ENCODE data around the gene PIK3C2G.

PIK3C2G gene

DNA sequence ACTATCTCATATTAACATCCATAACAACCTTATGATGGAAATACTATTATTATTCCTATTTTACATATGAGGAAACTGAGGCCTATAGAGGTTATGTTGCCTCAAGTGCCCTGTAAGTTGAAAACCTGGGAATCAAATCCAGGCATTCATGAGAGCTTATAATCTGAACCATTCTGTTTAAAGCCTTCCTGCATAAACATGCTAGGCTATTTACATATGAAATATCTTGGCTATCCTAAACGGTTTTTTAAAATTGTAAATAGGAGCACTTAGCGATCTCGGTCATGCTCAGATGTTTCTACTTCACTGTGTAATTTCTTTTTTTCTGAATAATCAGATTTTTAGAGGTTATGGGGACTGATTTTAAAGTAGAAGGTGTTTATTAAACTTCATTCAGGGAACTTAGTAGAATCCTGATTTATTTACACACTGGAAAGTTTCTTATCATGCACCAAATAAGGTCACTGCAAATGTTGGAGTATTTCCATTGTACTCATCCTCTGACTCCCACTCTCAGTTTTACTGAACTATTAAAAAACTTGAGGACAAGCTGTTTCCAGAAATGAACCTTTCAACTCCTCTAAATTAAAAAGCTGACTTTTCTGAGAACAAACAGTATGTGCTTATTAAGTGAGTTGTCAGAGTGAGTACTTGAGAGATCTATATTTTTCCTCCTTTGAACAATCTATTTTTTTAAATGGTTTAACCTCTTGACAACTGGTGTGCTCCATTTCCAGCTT, 141.7 kb downstream of the PIK3C2G start:
- H3K4me1 ChIP-seq (ENCODE audit: control insufficient read depth, insufficient read depth, low read length): no peaks in the 10 kb centered on the region
- no peaks in the 10 kb centered on the region for H3K9me3 ChIP-seq (ENCODE audit: control insufficient read depth, insufficient read depth, low read length)
- WGBS (ENCODE audit: insufficient coverage, insufficient read length): no CpG with 5 or more reads among the region's 3 CpGs
- no peak overlapping the region for H3K4me3 ChIP-seq (ENCODE audit: low read length)
- no peak overlapping the region for H3K27ac ChIP-seq (ENCODE audit: low read length)
- no peaks in the 10 kb centered on the region for H3K27me3 ChIP-seq (ENCODE audit: control insufficient read depth, insufficient read depth, low read length)
- H3K36me3 ChIP-seq (ENCODE audit: control insufficient read depth, insufficient read depth, low read length): no peaks in the 10 kb centered on the region
- DNase-seq (ENCODE audit: low read depth, low spot score): no peak

- DNase-seq (ENCODE audit: low read depth, low spot score): no peak
- Histone ChIP-seq H3K4me1 (ENCODE audit: control insufficient read depth, insufficient read depth, low read length) (no peaks in the 10 kb centered on the region), H3K9me3 (ENCODE audit: control insufficient read depth, insufficient read depth, low read length) (no peaks in the 10 kb centered on the region), H3K36me3 (ENCODE audit: control insufficient read depth, insufficient read depth, low read length) (no peaks in the 10 kb centered on the region), H3K27ac (ENCODE audit: low read length) (no peak overlapping the region), H3K4me3 (ENCODE audit: low read length) (no peak overlapping the region), H3K27me3 (ENCODE audit: control insufficient read depth, insufficient read depth, low read length) (no peaks in the 10 kb centered on the region)
- WGBS (ENCODE audit: insufficient coverage, insufficient read length): no CpG with 5 or more reads among the region's 1 CpG
Measured at GRCh38 chr12:18411453-18411852, 150.1 kb downstream of the PIK3C2G start.

- H3K9me3 ChIP-seq (ENCODE audit: control insufficient read depth, insufficient read depth, low read length): no peaks in the 10 kb centered on the region
- WGBS (ENCODE audit: insufficient coverage, insufficient read length): no CpG with 5 or more reads among the region's 2 CpGs
- H3K27ac ChIP-seq (ENCODE audit: low read length): no peak overlapping the region
- H3K27me3 ChIP-seq (ENCODE audit: control insufficient read depth, insufficient read depth, low read length): no peaks in the 10 kb centered on the region
- H3K4me1 ChIP-seq (ENCODE audit: control insufficient read depth, insufficient read depth, low read length): no peaks in the 10 kb centered on the region
- no peaks in the 10 kb centered on the region for H3K36me3 ChIP-seq (ENCODE audit: control insufficient read depth, insufficient read depth, low read length)
- DNase-seq (ENCODE audit: low read depth, low spot score): no peak
- H3K4me3 ChIP-seq (ENCODE audit: low read length): no peak overlapping the region
Measured at GRCh38 chr12:18414671-18415070, 153.4 kb downstream of the PIK3C2G start.

DNA sequence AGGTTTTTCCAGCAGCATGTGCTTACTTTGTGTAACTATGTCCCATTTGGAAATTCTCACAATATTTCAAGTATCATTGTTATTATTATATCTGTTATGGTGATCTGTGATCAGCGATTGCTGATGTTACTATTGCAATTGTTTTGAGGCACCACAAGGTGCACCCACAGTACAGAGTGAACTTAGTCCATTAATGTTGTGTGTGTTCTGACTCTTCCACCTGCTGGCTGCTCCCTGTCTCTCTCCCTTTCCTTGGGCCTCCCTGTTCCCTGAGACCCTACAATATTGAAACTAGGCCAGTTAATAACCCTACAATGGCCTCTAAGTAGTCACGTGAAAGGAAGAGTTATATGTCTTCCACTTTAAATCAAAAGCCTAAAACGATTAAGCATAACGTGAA, 153.9 kb downstream of the PIK3C2G start:
- Histone ChIP-seq H3K4me1 (ENCODE audit: control insufficient read depth, insufficient read depth, low read length) (no peaks in the 10 kb centered on the region), H3K36me3 (ENCODE audit: control insufficient read depth, insufficient read depth, low read length) (no peaks in the 10 kb centered on the region), H3K4me3 (ENCODE audit: low read length) (no peak overlapping the region), H3K27ac (ENCODE audit: low read length) (no peak overlapping the region), H3K27me3 (ENCODE audit: control insufficient read depth, insufficient read depth, low read length) (no peaks in the 10 kb centered on the region), H3K9me3 (ENCODE audit: control insufficient read depth, insufficient read depth, low read length) (no peaks in the 10 kb centered on the region)
- no CpG with 5 or more reads among the region's 4 CpGs for WGBS (ENCODE audit: insufficient coverage, insufficient read length)
- DNase-seq (ENCODE audit: low read depth, low spot score): no peak

DNA sequence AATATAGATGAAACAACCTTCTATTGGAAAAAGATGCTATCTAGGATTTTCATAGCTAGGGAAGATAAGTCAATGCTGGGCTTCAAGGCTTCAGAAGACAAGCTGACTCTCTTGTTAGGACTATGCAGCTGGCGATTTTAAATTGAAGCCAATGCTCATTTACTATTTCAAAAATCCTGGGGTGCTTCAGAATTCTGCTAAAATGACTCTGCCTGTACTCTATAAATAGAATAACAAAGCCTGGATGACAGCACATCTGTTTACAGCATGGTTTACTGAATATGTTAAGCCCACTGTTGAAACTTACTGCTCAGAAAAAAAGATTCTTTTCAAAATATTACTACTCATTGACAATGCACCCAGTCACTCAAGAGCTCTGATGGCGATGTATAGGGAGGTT, 155.1 kb downstream of the PIK3C2G start:
- H3K27ac ChIP-seq (ENCODE audit: low read length): no peak overlapping the region
- no peaks in the 10 kb centered on the region for H3K27me3 ChIP-seq (ENCODE audit: control insufficient read depth, insufficient read depth, low read length)
- no peak for DNase-seq (ENCODE audit: low read depth, low spot score)
- H3K36me3 ChIP-seq (ENCODE audit: control insufficient read depth, insufficient read depth, low read length): no peaks in the 10 kb centered on the region
- H3K4me1 ChIP-seq (ENCODE audit: control insufficient read depth, insufficient read depth, low read length): no peaks in the 10 kb centered on the region
- no CpG with 5 or more reads among the region's 2 CpGs for WGBS (ENCODE audit: insufficient coverage, insufficient read length)
- H3K9me3 ChIP-seq (ENCODE audit: control insufficient read depth, insufficient read depth, low read length): no peaks in the 10 kb centered on the region
- H3K4me3 ChIP-seq (ENCODE audit: low read length): no peak overlapping the region

DNA sequence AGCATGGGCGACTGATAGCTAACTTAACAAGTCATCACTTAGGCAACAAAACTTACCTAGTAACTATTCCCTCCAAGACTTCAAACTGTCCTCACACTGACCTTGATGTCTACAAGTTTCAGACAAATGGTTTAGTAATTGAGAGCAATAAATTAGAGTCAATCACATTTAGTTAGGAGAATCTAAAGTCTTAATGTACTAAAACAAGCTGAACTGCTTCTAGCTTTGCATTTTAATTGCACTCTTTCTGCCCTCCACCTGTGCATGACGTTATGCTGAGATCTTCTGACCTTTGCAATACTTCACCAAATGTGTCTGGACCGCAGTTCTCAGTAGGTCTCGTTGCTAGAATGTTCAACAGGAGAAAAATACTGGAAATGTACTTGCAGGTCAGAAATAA, 158.0 kb downstream of the PIK3C2G start:
- no peak overlapping the region for H3K27ac ChIP-seq (ENCODE audit: low read length)
- no peaks in the 10 kb centered on the region for H3K36me3 ChIP-seq (ENCODE audit: control insufficient read depth, insufficient read depth, low read length)
- H3K9me3 ChIP-seq (ENCODE audit: control insufficient read depth, insufficient read depth, low read length): no peaks in the 10 kb centered on the region
- no peaks in the 10 kb centered on the region for H3K4me1 ChIP-seq (ENCODE audit: control insufficient read depth, insufficient read depth, low read length)
- H3K4me3 ChIP-seq (ENCODE audit: low read length): no peak overlapping the region
- DNase-seq (ENCODE audit: low read depth, low spot score): no peak
- WGBS (ENCODE audit: insufficient coverage, insufficient read length): no CpG with 5 or more reads among the region's 4 CpGs
- H3K27me3 ChIP-seq (ENCODE audit: control insufficient read depth, insufficient read depth, low read length): no peaks in the 10 kb centered on the region

DNA sequence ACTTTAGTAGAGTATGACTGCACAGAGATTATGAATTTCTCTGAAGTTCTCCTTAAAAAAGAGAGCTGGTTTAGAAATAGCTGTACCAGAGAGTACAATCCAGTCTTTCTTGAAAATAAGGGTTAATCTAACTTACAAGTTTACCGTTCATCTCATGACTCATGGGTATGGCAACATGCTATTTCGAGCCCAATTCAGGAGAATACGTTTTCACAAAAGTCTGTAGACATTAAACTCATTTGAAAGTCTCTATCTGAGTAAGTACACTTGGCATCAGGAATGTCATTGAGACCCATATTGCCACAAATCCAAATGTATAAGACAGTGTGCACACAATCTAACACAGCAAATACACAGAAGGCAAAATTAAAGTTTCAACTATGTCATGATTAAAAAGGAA, 160.5 kb downstream of the PIK3C2G start:
- DNase-seq (ENCODE audit: low read depth, low spot score): no peak
- Histone ChIP-seq H3K36me3 (ENCODE audit: control insufficient read depth, insufficient read depth, low read length) (no peaks in the 10 kb centered on the region), H3K27ac (ENCODE audit: low read length) (no peak overlapping the region), H3K9me3 (ENCODE audit: control insufficient read depth, insufficient read depth, low read length) (no peaks in the 10 kb centered on the region), H3K4me3 (ENCODE audit: low read length) (no peak overlapping the region), H3K27me3 (ENCODE audit: control insufficient read depth, insufficient read depth, low read length) (no peaks in the 10 kb centered on the region), H3K4me1 (ENCODE audit: control insufficient read depth, insufficient read depth, low read length) (no peaks in the 10 kb centered on the region)
- WGBS (ENCODE audit: insufficient coverage, insufficient read length): no CpG with 5 or more reads among the region's 3 CpGs

- Histone ChIP-seq H3K4me1 (ENCODE audit: control insufficient read depth, insufficient read depth, low read length) (no peaks in the 10 kb centered on the region), H3K4me3 (ENCODE audit: low read length) (no peak overlapping the region), H3K9me3 (ENCODE audit: control insufficient read depth, insufficient read depth, low read length) (no peaks in the 10 kb centered on the region), H3K36me3 (ENCODE audit: control insufficient read depth, insufficient read depth, low read length) (no peaks in the 10 kb centered on the region), H3K27ac (ENCODE audit: low read length) (no peak overlapping the region), H3K27me3 (ENCODE audit: control insufficient read depth, insufficient read depth, low read length) (no peaks in the 10 kb centered on the region)
- DNase-seq (ENCODE audit: low read depth, low spot score): no peak
Measured at GRCh38 chr12:18422871-18423270, 161.6 kb downstream of the PIK3C2G start.

DNA sequence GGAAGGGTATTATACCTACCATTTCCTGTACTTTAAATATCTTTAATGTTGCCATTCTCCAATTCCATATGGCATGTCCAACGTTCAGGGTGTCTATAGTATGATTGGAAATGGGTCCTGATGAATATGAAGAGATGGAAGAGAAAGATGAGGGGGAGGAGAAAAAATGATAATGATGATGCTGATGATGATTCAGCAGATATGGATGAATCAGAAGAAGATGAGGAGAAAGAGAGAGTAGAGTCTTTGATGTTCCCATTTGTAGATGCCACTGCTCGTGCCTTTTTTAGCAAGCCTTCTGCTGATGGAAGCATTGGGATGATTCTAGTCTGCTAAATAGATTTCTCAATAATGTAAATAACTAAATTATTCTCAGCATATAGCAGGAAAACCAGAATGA, 163.5 kb downstream of the PIK3C2G start:
- H3K9me3 ChIP-seq (ENCODE audit: control insufficient read depth, insufficient read depth, low read length): no peaks in the 10 kb centered on the region
- no peak overlapping the region for H3K4me3 ChIP-seq (ENCODE audit: low read length)
- DNase-seq (ENCODE audit: low read depth, low spot score): no peak
- H3K4me1 ChIP-seq (ENCODE audit: control insufficient read depth, insufficient read depth, low read length): no peaks in the 10 kb centered on the region
- H3K36me3 ChIP-seq (ENCODE audit: control insufficient read depth, insufficient read depth, low read length): no peaks in the 10 kb centered on the region
- H3K27me3 ChIP-seq (ENCODE audit: control insufficient read depth, insufficient read depth, low read length): no peaks in the 10 kb centered on the region
- no CpG with 5 or more reads among the region's 2 CpGs for WGBS (ENCODE audit: insufficient coverage, insufficient read length)
- H3K27ac ChIP-seq (ENCODE audit: low read length): no peak overlapping the region

- Histone ChIP-seq H3K4me1 (ENCODE audit: control insufficient read depth, insufficient read depth, low read length) (no peaks in the 10 kb centered on the region), H3K36me3 (ENCODE audit: control insufficient read depth, insufficient read depth, low read length) (no peaks in the 10 kb centered on the region), H3K27me3 (ENCODE audit: control insufficient read depth, insufficient read depth, low read length) (no peaks in the 10 kb centered on the region), H3K4me3 (ENCODE audit: low read length) (no peak overlapping the region), H3K9me3 (ENCODE audit: control insufficient read depth, insufficient read depth, low read length) (no peaks in the 10 kb centered on the region), H3K27ac (ENCODE audit: low read length) (no peak overlapping the region)
- WGBS (ENCODE audit: insufficient coverage, insufficient read length): no CpG with 5 or more reads among the region's 3 CpGs
- no peak for DNase-seq (ENCODE audit: low read depth, low spot score)
Measured at GRCh38 chr12:18427520-18427919, 166.2 kb downstream of the PIK3C2G start.

- H3K4me1 ChIP-seq (ENCODE audit: control insufficient read depth, insufficient read depth, low read length): no peaks in the 10 kb centered on the region
- no peaks in the 10 kb centered on the region for H3K36me3 ChIP-seq (ENCODE audit: control insufficient read depth, insufficient read depth, low read length)
- H3K27ac ChIP-seq (ENCODE audit: low read length): no peak overlapping the region
- no CpG with 5 or more reads among the region's 2 CpGs for WGBS (ENCODE audit: insufficient coverage, insufficient read length)
- no peak overlapping the region for H3K4me3 ChIP-seq (ENCODE audit: low read length)
- no peaks in the 10 kb centered on the region for H3K27me3 ChIP-seq (ENCODE audit: control insufficient read depth, insufficient read depth, low read length)
- no peak for DNase-seq (ENCODE audit: low read depth, low spot score)
- H3K9me3 ChIP-seq (ENCODE audit: control insufficient read depth, insufficient read depth, low read length): no peaks in the 10 kb centered on the region
Measured at GRCh38 chr12:18428416-18428815, 167.1 kb downstream of the PIK3C2G start.
